Cardiac muscle cell (in vitro differentiated cells and primary cell): ENCODE data around the gene FAM24B. TPM values are rescaled to one million over a fixed set of nuclear protein-coding genes. Genes with fewer than 3 reads are reported as not detected.

ENCODE experiments used
- DNase-seq, 2 donors: peaks; one replicate each; pipeline versions ENCODE4 v3.0.0 to v3.0.0-alpha.2; 2010 to 2017; ENCODE audit warnings: low read depth in 1 of 2, low spot score in 1 of 2
- H3K27ac ChIP-seq: fragments of 200-600 bp; sonication (generic); 2 replicates; pipeline ENCODE4 v1.5.1; 2016
- H3K27me3 ChIP-seq: fragments of 200-600 bp; sonication (generic); 2 replicates; pipeline ENCODE4 v1.6.0; 2016; ENCODE audit warnings: control low read depth
- H3K36me3 ChIP-seq: fragments of 200-600 bp; sonication (generic); 2 replicates; pipeline ENCODE4 v1.5.1; 2016; ENCODE audit warnings: control low read depth
- H3K4me1 ChIP-seq: fragments of 200-600 bp; sonication (generic); 2 replicates; pipeline ENCODE4 v1.8.1; 2017; ENCODE audit warnings: low read depth, mild to moderate bottlenecking, mixed run types
- H3K4me3 ChIP-seq: fragments of 200-600 bp; sonication (generic); 2 replicates; pipeline ENCODE4 v1.5.1; 2016; ENCODE audit warnings: mild to moderate bottlenecking
- H3K9me3 ChIP-seq: fragments of 200-600 bp; sonication (generic); 2 replicates; pipeline ENCODE4 v1.5.1; 2017; ENCODE audit warnings: low read depth, mild to moderate bottlenecking, control low read depth
- polyA plus RNA-seq: library from polyadenylated mRNA; unstranded; fragments of >200 nt; fragmentation: Nextera tagmentation; extraction: Ambion mirVana; gene quantifications from 2 replicates; pipeline ENCODE4 v1.2.1, GENCODE V29; 2016
- total RNA-seq: library from RNA; depleted of rRNA; stranded (reverse); fragments of >200 nt; gene quantifications from 2 replicates; pipeline ENCODE4 v1.2.3, GENCODE V29; 2016
- TF ChIP-seq, protein P1 (sequence below): IDR thresholded peaks from 2 replicates; pipeline ENCODE4 v1.5.1; 2012; ENCODE audit warnings: low read depth, mild to moderate bottlenecking, low read length

The FAM24B gene
- total and polyA plus RNA-seq, 2 experiments from 2014 or later, result 1.8 TPM; not detected in 1

GRCh38 chr10:122849090-122849489 is 30.3 kb downstream of the FAM24B start:
- Histone ChIP-seq H3K27me3 (no peaks in the 10 kb centered on the region), H3K9me3 (no peaks in the 10 kb centered on the region), H3K4me1 (no peaks in the 10 kb centered on the region), H3K4me3 (no peak overlapping the region), H3K36me3 (no peaks in the 10 kb centered on the region), H3K27ac (no peak overlapping the region)
- TF ChIP-seq, protein P1, sequence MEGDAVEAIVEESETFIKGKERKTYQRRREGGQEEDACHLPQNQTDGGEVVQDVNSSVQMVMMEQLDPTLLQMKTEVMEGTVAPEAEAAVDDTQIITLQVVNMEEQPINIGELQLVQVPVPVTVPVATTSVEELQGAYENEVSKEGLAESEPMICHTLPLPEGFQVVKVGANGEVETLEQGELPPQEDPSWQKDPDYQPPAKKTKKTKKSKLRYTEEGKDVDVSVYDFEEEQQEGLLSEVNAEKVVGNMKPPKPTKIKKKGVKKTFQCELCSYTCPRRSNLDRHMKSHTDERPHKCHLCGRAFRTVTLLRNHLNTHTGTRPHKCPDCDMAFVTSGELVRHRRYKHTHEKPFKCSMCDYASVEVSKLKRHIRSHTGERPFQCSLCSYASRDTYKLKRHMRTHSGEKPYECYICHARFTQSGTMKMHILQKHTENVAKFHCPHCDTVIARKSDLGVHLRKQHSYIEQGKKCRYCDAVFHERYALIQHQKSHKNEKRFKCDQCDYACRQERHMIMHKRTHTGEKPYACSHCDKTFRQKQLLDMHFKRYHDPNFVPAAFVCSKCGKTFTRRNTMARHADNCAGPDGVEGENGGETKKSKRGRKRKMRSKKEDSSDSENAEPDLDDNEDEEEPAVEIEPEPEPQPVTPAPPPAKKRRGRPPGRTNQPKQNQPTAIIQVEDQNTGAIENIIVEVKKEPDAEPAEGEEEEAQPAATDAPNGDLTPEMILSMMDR, result no peak
- no peak for DNase-seq

- no peaks in the 10 kb centered on the region for H3K36me3 ChIP-seq
- H3K4me1 ChIP-seq, result no peaks in the 10 kb centered on the region
- DNase-seq, result no peak
- H3K9me3 ChIP-seq, result no peaks in the 10 kb centered on the region
- H3K4me3 ChIP-seq, result no peak overlapping the region
- TF ChIP-seq, protein P1, result no peak
- no peaks in the 10 kb centered on the region for H3K27me3 ChIP-seq
- no peak overlapping the region for H3K27ac ChIP-seq
Observed at GRCh38 chr10:122847782-122848604, 31.4 kb downstream of the FAM24B start.

GRCh38 chr10:122845783-122846332 is 33.5 kb downstream of the FAM24B start, which contains the start of gene CUZD1:
Gene CUZD1 (minus strand): TSS chr10:122845857. CDS start chr10:122845843, 14 bp downstream.
- Histone ChIP-seq H3K36me3 (no peaks in the 10 kb centered on the region), H3K27ac (no peak within 1 kb of the TSS), H3K4me3 (no peak within 1 kb of the TSS), H3K4me1 (no peaks in the 10 kb centered on the region), H3K9me3 (no peaks in the 10 kb centered on the region), H3K27me3 (no peaks in the 10 kb centered on the region)
- TF ChIP-seq, protein P1, result no peak
- no peak for DNase-seq

- Histone ChIP-seq H3K36me3 (no peaks in the 10 kb centered on the region), H3K27me3 (no peaks in the 10 kb centered on the region), H3K4me3 (no peak overlapping the region), H3K27ac (no peak overlapping the region), H3K4me1 (no peaks in the 10 kb centered on the region), H3K9me3 (no peaks in the 10 kb centered on the region)
- TF ChIP-seq, protein P1, result no peak
- DNase-seq, result no peak
Observed at GRCh38 chr10:122844146-122844545, 35.2 kb downstream of the FAM24B start.

GRCh38 chr10:122841569-122841968 is 37.8 kb downstream of the FAM24B start:
- no peak for DNase-seq
- Histone ChIP-seq H3K4me3 (no peak overlapping the region), H3K27ac (no peak overlapping the region), H3K9me3 (no peaks in the 10 kb centered on the region), H3K4me1 (no peaks in the 10 kb centered on the region), H3K36me3 (no peaks in the 10 kb centered on the region), H3K27me3 (no peaks in the 10 kb centered on the region)
- TF ChIP-seq, protein P1, result no peak
